Spleen (tissue), 7 donors: Measurements from ENCODE around the gene SETD1A.

Experiments used
- CTCF ChIP-seq, 11 experiments: fragments of 200-600 bp in 7 of 11; fragments of 450-650 bp in 4 of 11; sonication (generic) in 4 of 11; IDR thresholded peaks in 8 of 11; conservative IDR thresholded peaks in 3 of 11; 1 replicate in 7 of 11; 2 replicates in 4 of 11; pipeline versions ENCODE4 v1.4.0 to v1.8.0; 2016 to 2021; ENCODE audit warnings: antibody characterized with exemption in 11 of 11, inconsistent platforms in 4 of 11, mild to moderate bottlenecking in 1 of 11
- POLR2A ChIP-seq, 3 donors: fragments of 450-650 bp; IDR thresholded peaks; one replicate each; pipeline ENCODE4 v1.5.1; 2017; ENCODE audit warnings: antibody characterized with exemption in 3 of 3, mild to moderate bottlenecking in 1 of 3
- POLR2AphosphoS5 ChIP-seq, 3 donors: sonication (generic); formaldehyde crosslinking; IDR thresholded peaks; one replicate each; pipeline ENCODE4 v1.5.1; 2017; ENCODE audit warnings: antibody characterized with exemption in 3 of 3
- donor health status: DM: no; HTN: no; CAD: no; lungs with moderate emphysema.
- donor health status: DM: no; HTN: no; CAD: no.
- donor health status: DM: no; HTN: no; CAD: no.

GRCh38 chr16:31009894-31010584 is 52.5 kb downstream of the SETD1A start:
- TF ChIP-seq CTCF (IDR thresholded peaks at IDR 0.05 in 8 of 11, conservative IDR thresholded peaks at IDR 0.05 in 3 of 11) (no peak), POLR2AphosphoS5 (IDR thresholded peaks at IDR 0.05) (no peak), POLR2A (IDR thresholded peaks at IDR 0.05) (no peak)
